Measurements from ENCODE around the gene ALDH1B1. TPM values are rescaled to one million over a fixed set of nuclear protein-coding genes. Genes with fewer than 3 reads are reported as not detected.

The ALDH1B1 gene
- total RNA-seq, 6 donors from 2014 or later = 2.1 to 18.0 (median 8.5) TPM

GRCh38 chr9:38418366-38418765 is 25.9 kb downstream of the ALDH1B1 start:
- DNase-seq = no peak
- peaks cover 0 to 6% (median 4%) of the 10 kb centered on the region in 4 donors for H3K4me1 ChIP-seq
- peaks cover 0 to under 1% (median 0%) of the 10 kb centered on the region in 4 donors for H3K27me3 ChIP-seq
- no peak overlapping the region for H3K4me3 ChIP-seq
- no peak for ATAC-seq (ENCODE audit: low FRiP score in 2 of 2)
- TF ChIP-seq POLR2AphosphoS5 (IDR thresholded peaks at IDR 0.05) (no peak), POLR2A (IDR thresholded peaks at IDR 0.05) (no peak), EP300 (IDR thresholded peaks at IDR 0.05) (no peak)
- TF ChIP-seq, protein P1, sequence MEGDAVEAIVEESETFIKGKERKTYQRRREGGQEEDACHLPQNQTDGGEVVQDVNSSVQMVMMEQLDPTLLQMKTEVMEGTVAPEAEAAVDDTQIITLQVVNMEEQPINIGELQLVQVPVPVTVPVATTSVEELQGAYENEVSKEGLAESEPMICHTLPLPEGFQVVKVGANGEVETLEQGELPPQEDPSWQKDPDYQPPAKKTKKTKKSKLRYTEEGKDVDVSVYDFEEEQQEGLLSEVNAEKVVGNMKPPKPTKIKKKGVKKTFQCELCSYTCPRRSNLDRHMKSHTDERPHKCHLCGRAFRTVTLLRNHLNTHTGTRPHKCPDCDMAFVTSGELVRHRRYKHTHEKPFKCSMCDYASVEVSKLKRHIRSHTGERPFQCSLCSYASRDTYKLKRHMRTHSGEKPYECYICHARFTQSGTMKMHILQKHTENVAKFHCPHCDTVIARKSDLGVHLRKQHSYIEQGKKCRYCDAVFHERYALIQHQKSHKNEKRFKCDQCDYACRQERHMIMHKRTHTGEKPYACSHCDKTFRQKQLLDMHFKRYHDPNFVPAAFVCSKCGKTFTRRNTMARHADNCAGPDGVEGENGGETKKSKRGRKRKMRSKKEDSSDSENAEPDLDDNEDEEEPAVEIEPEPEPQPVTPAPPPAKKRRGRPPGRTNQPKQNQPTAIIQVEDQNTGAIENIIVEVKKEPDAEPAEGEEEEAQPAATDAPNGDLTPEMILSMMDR (IDR thresholded peaks at IDR 0.05) = no peak
- H3K27ac ChIP-seq = no peak overlapping the region
- no peaks in the 10 kb centered on the region for H3K36me3 ChIP-seq
- WGBS, 2 donors = 91% methylated on average over 1 of the region's 1 CpG; no CpG with 5 or more reads in 1 of the 2 donors
- H3K9me3 ChIP-seq = no peaks in the 10 kb centered on the region

DNA sequence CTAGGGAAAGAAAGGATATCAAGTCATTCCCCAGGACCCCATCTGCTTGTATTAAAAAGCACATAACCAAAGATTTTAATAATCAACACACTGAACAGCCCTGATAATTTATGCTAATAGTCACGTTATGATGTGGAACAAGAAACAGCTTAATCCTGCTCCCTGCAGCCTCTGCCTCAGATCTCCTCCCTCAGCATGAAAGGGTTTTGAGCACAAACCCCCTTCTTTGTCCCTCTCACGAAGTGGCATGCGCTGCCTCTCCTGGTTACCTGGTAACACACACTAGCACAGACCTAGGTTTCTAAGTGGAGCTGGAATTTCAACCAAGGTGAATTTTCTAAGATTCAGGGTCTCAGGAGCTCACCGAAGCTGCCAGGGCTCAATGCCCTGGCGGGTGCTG is 26.7 kb downstream of the ALDH1B1 start:
- peaks cover 0 to 9% (median 0%) of the 10 kb centered on the region in 4 donors for H3K27me3 ChIP-seq
- H3K4me1 ChIP-seq = peaks cover 2 to 12% (median 9%) of the 10 kb centered on the region in 4 donors
- TF ChIP-seq POLR2A (IDR thresholded peaks at IDR 0.05) (no peak), EP300 (IDR thresholded peaks at IDR 0.05) (no peak), POLR2AphosphoS5 (IDR thresholded peaks at IDR 0.05) (no peak)
- TF ChIP-seq, protein P1 (IDR thresholded peaks at IDR 0.05) = no peak

GRCh38 chr9:38421498-38422211 is 29.2 kb downstream of the ALDH1B1 start:
- Histone ChIP-seq H3K9me3 (no peaks in the 10 kb centered on the region), H3K27me3 (peaks cover 0 to 14% (median 2%) of the 10 kb centered on the region in 4 donors), H3K4me3 (no peak overlapping the region), H3K36me3 (no peaks in the 10 kb centered on the region), H3K27ac (no peak overlapping the region), H3K4me1 (peaks cover 2 to 20% (median 12%) of the 10 kb centered on the region in 4 donors)
- TF ChIP-seq POLR2A (IDR thresholded peaks at IDR 0.05) = no peak
- TF ChIP-seq, protein P1 (IDR thresholded peaks at IDR 0.05) = no peak
- TF ChIP-seq EP300 (IDR thresholded peaks at IDR 0.05) = no peak
- no peak for TF ChIP-seq POLR2AphosphoS5 (IDR thresholded peaks at IDR 0.05)
- WGBS, 2 donors = 36 to 39% methylated on average over 9 of the region's 9 CpGs
- no peak for ATAC-seq (ENCODE audit: low FRiP score in 2 of 2)
- no peak for DNase-seq

More for the DNA sequence above, 26.7 kb downstream of the ALDH1B1 start:
- Histone ChIP-seq H3K9me3 (no peaks in the 10 kb centered on the region), H3K36me3 (no peaks in the 10 kb centered on the region), H3K4me3 (no peak overlapping the region), H3K27ac (no peak overlapping the region)
- ATAC-seq (ENCODE audit: low FRiP score in 2 of 2) (no peak), DNase-seq (no peak)
- 64 to 75% methylated on average over 5 of the region's 5 CpGs for WGBS, 2 donors

- H3K27ac ChIP-seq = no peak overlapping the region
- no peaks in the 10 kb centered on the region for H3K9me3 ChIP-seq
- ATAC-seq (ENCODE audit: low FRiP score in 2 of 2) (peak in 1 of 2 donors; percentile 44), DNase-seq (peak in 1 of 2 donors; percentile 20)
- 63 to 67% methylated on average over 6 to 7 of the region's 7 CpGs for WGBS, 2 donors
- no peak overlapping the region for H3K4me3 ChIP-seq
- TF ChIP-seq POLR2A (IDR thresholded peaks at IDR 0.05) (no peak), POLR2AphosphoS5 (IDR thresholded peaks at IDR 0.05) (no peak), EP300 (IDR thresholded peaks at IDR 0.05) (no peak)
- TF ChIP-seq, protein P1 (IDR thresholded peaks at IDR 0.05) = no peak
- H3K27me3 ChIP-seq = peaks cover 0 to 14% (median 2%) of the 10 kb centered on the region in 4 donors
- no peaks in the 10 kb centered on the region for H3K36me3 ChIP-seq
- peaks cover 2 to 20% (median 12%) of the 10 kb centered on the region in 4 donors for H3K4me1 ChIP-seq
These were observed 30.2 kb downstream of the ALDH1B1 start for GRCh38 chr9:38422555-38423260.

Data from upper lobe of left lung (tissue), 6 donors.